Measurements from ENCODE around the gene SLC29A1.

DNA sequence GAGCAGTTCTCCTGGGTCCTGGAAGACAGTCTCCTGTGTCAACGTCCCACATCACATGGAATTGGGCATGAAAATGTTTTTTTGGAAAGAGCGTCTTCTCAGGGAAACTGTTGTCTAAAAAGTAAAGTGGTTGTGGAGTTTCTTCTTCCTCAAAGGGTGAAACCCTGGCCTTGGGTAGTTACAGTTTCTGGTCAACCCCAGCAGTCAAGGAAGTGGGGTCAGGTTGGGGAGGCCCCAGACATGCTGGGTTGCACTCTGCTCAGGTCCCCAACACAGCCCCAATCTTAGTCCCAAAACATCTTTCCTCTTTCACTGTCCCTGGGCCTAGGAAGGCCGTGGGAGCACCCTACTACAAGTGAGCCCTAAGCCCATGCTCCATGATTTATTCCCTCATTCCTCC is 43.0 kb downstream of the SLC29A1 start:
- TF ChIP-seq POLR2AphosphoS5 (IDR thresholded peaks at IDR 0.05) (no peak), POLR2A (IDR thresholded peaks at IDR 0.05) (no peak)
- TF ChIP-seq, protein P1, sequence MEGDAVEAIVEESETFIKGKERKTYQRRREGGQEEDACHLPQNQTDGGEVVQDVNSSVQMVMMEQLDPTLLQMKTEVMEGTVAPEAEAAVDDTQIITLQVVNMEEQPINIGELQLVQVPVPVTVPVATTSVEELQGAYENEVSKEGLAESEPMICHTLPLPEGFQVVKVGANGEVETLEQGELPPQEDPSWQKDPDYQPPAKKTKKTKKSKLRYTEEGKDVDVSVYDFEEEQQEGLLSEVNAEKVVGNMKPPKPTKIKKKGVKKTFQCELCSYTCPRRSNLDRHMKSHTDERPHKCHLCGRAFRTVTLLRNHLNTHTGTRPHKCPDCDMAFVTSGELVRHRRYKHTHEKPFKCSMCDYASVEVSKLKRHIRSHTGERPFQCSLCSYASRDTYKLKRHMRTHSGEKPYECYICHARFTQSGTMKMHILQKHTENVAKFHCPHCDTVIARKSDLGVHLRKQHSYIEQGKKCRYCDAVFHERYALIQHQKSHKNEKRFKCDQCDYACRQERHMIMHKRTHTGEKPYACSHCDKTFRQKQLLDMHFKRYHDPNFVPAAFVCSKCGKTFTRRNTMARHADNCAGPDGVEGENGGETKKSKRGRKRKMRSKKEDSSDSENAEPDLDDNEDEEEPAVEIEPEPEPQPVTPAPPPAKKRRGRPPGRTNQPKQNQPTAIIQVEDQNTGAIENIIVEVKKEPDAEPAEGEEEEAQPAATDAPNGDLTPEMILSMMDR (IDR thresholded peaks at IDR 0.05), result no peak

All from prostate gland (tissue), 2 donors.